Upper lobe of left lung (tissue), 4 donors: ENCODE results near the gene C1QC.

Source experiments
- CTCF ChIP-seq, 6 experiments: fragments of 450-650 bp in 4 of 6; fragments of 200-600 bp in 2 of 6; sonication (generic) in 2 of 6; IDR thresholded peaks; one replicate each; pipeline ENCODE4 v1.5.1; 2016 to 2019; ENCODE audit warnings: antibody characterized with exemption in 6 of 6
- POLR2A ChIP-seq, 4 donors: fragments of 450-650 bp; IDR thresholded peaks; one replicate each; pipeline ENCODE4 v1.5.1; 2016 to 2017; ENCODE audit warnings: antibody characterized with exemption in 4 of 4, mild to moderate bottlenecking in 2 of 4
- POLR2AphosphoS5 ChIP-seq, 2 donors: sonication (generic); formaldehyde crosslinking; IDR thresholded peaks; one replicate each; pipeline ENCODE4 v1.5.1; 2017; ENCODE audit warnings: antibody characterized with exemption in 2 of 2

DNA sequence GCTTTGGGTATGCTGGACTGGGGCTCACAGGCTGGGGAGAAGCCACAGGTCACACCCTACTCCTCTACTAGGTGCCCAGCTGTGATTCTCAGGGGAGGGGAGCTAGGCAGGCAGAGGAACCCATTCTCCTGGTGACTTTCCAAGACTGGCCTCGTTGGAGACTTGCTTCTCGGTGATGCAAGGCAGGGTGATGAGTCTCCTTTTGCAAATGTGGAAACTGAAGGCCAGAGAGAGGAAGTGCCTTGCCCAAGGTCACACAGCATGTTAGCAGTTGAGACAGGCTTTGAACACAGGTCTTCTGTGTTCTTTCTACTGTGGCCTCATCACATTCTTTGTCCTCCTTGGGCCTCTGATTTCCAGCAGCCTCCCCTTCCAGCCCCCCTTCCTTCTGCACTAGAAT is 27.5 kb upstream of the C1QC start:
- no peak for TF ChIP-seq CTCF (IDR thresholded peaks at IDR 0.05)
- no peak for TF ChIP-seq POLR2AphosphoS5 (IDR thresholded peaks at IDR 0.05)
- no peak for TF ChIP-seq POLR2A (IDR thresholded peaks at IDR 0.05)
